ENCODE data around the gene LGALS14. TPM values are rescaled to one million over a fixed set of nuclear protein-coding genes. Genes with fewer than 3 reads are reported as not detected.

LGALS14 gene, protein sequence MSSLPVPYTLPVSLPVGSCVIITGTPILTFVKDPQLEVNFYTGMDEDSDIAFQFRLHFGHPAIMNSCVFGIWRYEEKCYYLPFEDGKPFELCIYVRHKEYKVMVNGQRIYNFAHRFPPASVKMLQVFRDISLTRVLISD
- total RNA-seq: not detected in 2 replicates

DNA sequence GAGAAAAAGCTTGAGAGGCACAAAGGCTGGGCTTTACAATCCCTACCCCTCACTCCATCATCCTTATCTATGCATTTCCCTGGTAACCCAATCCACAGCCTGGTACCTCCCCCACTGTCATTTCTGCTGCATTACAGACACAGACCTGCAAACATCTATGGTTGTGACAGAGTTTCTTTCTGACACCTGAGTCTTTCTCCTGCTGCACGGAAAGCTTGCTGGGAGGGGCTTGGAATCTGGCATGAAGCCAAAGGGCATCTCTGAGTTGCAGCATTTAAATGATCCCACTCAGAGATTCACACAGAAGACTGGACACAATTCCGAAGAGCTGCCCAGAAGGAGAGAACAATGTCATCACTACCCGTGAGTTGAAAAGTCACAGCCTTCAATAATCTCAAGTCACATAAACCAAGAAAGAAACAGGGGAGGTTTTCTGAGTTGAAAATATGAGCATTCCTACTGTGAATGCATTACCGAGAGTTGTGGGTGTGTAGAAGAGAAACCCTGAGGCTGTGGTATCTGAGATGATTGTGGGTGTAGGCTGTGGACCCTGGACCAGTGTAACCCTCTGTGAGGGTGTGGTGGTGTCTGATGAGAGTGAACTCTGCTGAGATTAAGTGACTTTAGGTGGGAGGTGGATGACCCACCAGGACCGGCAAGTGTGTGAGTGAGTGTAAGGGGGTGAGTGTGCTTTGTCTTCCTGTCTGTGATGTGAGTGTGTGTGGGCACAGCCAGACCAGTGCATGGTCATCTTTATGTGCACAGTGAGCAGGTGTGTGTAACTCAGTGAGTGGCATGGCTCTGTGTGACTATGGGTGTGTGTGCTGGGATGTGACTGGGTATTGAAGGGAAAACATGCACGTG, at the start of gene LGALS14:
TSS of gene LGALS14 (plus strand) at position 301 of the 864 bp plus-strand sequence. CDS start at position 349, 48 bp downstream.

DNA sequence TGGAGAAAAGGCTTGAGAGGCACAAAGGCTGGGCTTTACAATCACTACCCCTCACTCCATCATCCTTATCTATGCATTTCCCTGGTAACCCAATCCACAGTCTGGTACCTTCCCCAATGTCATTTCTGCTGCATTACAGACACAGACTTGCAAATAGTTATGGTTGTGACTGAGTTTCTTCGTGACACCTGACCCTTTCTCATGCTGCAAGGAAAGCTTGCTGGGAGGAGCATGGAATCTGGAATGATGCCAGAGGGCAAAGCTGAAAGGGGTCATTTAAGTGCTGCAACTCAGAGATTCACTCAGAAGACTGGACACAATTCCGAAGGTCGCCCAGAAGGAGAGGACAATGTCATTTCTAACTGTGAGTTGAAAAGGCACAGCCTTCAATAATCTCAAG, 48.7 kb upstream of the LGALS14 start, which contains the start of gene LGALS16:
TSS of gene LGALS16 (plus strand) at position 301 of the 400 bp plus-strand sequence. CDS start at position 350, 49 bp downstream.

DNA sequence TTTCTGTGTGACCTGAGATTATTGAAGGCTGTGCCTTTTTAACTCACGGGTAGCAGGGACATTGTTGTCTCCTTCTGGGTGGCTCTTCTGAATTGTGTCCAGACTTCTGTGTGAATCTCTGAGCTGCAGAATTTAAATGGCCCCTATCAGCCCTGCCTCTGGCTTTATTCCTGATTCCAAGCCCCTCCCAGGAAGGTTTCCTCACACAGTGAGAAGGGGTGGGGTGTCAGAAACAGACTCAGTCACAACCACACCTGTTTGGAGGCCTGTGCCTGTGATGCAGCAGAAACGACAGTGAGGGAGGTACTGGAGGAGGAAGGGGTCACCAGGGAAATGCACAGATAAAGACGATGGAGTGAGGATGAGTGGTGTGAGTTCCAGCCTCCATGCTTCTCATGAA, 33.6 kb downstream of the LGALS14 start, which contains the start of gene CLC:
TSS of gene CLC (minus strand) at position 139 of the 400 bp plus-strand sequence. CDS start at position 62, 77 bp downstream.

Other genes with a start within 250 kb of the LGALS14 start
- gene TIMM50, start 223.6 kb upstream of the LGALS14 start, total RNA-seq: 57.4 and 77.4 TPM in 2 replicates
- 0.19 and 0.63 TPM in 2 replicates for gene DLL3, start 205.5 kb upstream of the LGALS14 start, total RNA-seq
- gene SELENOV, start 189.3 kb upstream of the LGALS14 start, total RNA-seq: not detected in 2 replicates
- gene EID2B, start 171.6 kb upstream of the LGALS14 start, total RNA-seq: 3.0 and 3.1 TPM in 2 replicates
- 15.8 and 16.3 TPM in 2 replicates for gene EID2, start 164.3 kb upstream of the LGALS14 start, total RNA-seq
- gene LGALS13, start 102.0 kb upstream of the LGALS14 start, total RNA-seq: not detected in 2 replicates
- not detected in 2 replicates for gene LGALS16, start 48.6 kb upstream of the LGALS14 start, total RNA-seq
- gene CLC, start 33.5 kb downstream of the LGALS14 start, total RNA-seq: not detected in 2 replicates
- not detected in 2 replicates for gene LEUTX, start 74.4 kb downstream of the LGALS14 start, total RNA-seq
- 11.1 and 15.0 TPM in 2 replicates for gene DYRK1B, start 129.7 kb downstream of the LGALS14 start, total RNA-seq
- 256 and 309 TPM in 2 replicates for gene FBL, start 141.9 kb downstream of the LGALS14 start, total RNA-seq
- gene FCGBP, start 230.2 kb downstream of the LGALS14 start, total RNA-seq: under 0.01 and 0.19 TPM in 2 replicates

All from endothelial cell of coronary artery (primary cell).